ENCODE results near the gene TK1. TPM values are rescaled to one million over a fixed set of nuclear protein-coding genes. Genes with fewer than 3 reads are reported as not detected.
A peak's percentile ranks its signal among the peaks of the same experiment; 100 is the strongest.

Gene TK1
- total RNA-seq, 1 donor = 75.9 TPM

GRCh38 chr17:78196716-78197115 is 9.9 kb upstream of the TK1 start:
- DNase-seq (ENCODE audit: low read depth) = no peak
- H3K4me3 ChIP-seq (ENCODE audit: low read depth, low read length) = no peak overlapping the region
- TF ChIP-seq CTCF (IDR thresholded peaks at IDR 0.05; ENCODE audit: insufficient read depth, low read length) = no peak

GRCh38 chr17:78185981-78186691 is 716 bp downstream of the TK1 start:
- no peak for DNase-seq (ENCODE audit: low read depth)
- peak overlapping the region; percentile 83 for H3K4me3 ChIP-seq (ENCODE audit: low read depth, low read length)
- no peak for TF ChIP-seq CTCF (IDR thresholded peaks at IDR 0.05; ENCODE audit: insufficient read depth, low read length)

GRCh38 chr17:78184868-78185267 is 2.0 kb downstream of the TK1 start:
- H3K4me3 ChIP-seq (ENCODE audit: low read depth, low read length) = no peak overlapping the region
- DNase-seq (ENCODE audit: low read depth) = no peak
- no peak for TF ChIP-seq CTCF (IDR thresholded peaks at IDR 0.05; ENCODE audit: insufficient read depth, low read length)

GRCh38 chr17:78184351-78184750 is 2.5 kb downstream of the TK1 start:
- no peak overlapping the region for H3K4me3 ChIP-seq (ENCODE audit: low read depth, low read length)
- TF ChIP-seq CTCF (IDR thresholded peaks at IDR 0.05; ENCODE audit: insufficient read depth, low read length) = no peak
- DNase-seq (ENCODE audit: low read depth) = peak; percentile 20

GRCh38 chr17:78183916-78184315 is 2.9 kb downstream of the TK1 start:
- TF ChIP-seq CTCF (IDR thresholded peaks at IDR 0.05; ENCODE audit: insufficient read depth, low read length) = no peak
- DNase-seq (ENCODE audit: low read depth) = no peak
- no peak overlapping the region for H3K4me3 ChIP-seq (ENCODE audit: low read depth, low read length)

GRCh38 chr17:78182504-78182903 is 4.3 kb downstream of the TK1 start:
- DNase-seq (ENCODE audit: low read depth) = no peak
- no peak overlapping the region for H3K4me3 ChIP-seq (ENCODE audit: low read depth, low read length)
- TF ChIP-seq CTCF (IDR thresholded peaks at IDR 0.05; ENCODE audit: insufficient read depth, low read length) = no peak

GRCh38 chr17:78180508-78180907 is 6.3 kb downstream of the TK1 start:
- no peak overlapping the region for H3K4me3 ChIP-seq (ENCODE audit: low read depth, low read length)
- DNase-seq (ENCODE audit: low read depth) = no peak
- no peak for TF ChIP-seq CTCF (IDR thresholded peaks at IDR 0.05; ENCODE audit: insufficient read depth, low read length)

Measured in fibroblast of the aortic adventitia (primary cell).